HEK293 (cell line): ENCODE measurements around the gene SCYGR1.

Experiments used
- CTCF ChIA-PET: fragments of 350-600 bp; formaldehyde crosslinking; extraction: SDS; loops from one replicate; lab custom pipeline; 2021; ENCODE audit warnings: antibody characterized with exemption; lab: Yijun Ruan, JAX
- POLR2A ChIA-PET: fragments of 300-600 bp; formaldehyde crosslinking; extraction: SDS; loops from one replicate; lab custom pipeline; 2020; ENCODE audit warnings: antibody characterized with exemption, inconsistent platforms; lab: Yijun Ruan, JAX
- H3K27ac ChIP-seq: fragments of 200-500 bp; sonication (Bioruptor generic); 2 replicates; pipeline ENCODE4 v1.5.1; 2014; ENCODE audit warnings: low read depth, low read length, control low read depth, inconsistent platforms; ENCODE audit errors: extremely low read depth
- H3K36me3 ChIP-seq, 2 experiments: fragments of 200-500 bp in 1 of 2; sonication (Bioruptor generic) in 1 of 2; 1 replicate in 1 of 2; 2 replicates in 1 of 2; pipeline ENCODE4 v1.5.1; 2014 to 2017; ENCODE audit warnings: inconsistent platforms in 2 of 2, low read length in 2 of 2; ENCODE audit not compliant: control insufficient read depth in 2 of 2, insufficient read depth in 1 of 2
- H3K4me1 ChIP-seq: fragments of 200-500 bp; sonication (Bioruptor generic); 2 replicates; pipeline ENCODE4 v1.5.1; 2014; ENCODE audit warnings: mild to moderate bottlenecking, low read length, inconsistent platforms; ENCODE audit not compliant: control insufficient read depth, insufficient read depth
- H3K4me3 ChIP-seq: 2 replicates; pipeline ENCODE4 v1.5.1; 2011; ENCODE audit warnings: low read depth, mild to moderate bottlenecking, control low read depth, low read length, moderate library complexity
- H3K9me3 ChIP-seq: fragments of 200-500 bp; sonication (Bioruptor generic); 2 replicates; pipeline ENCODE4 v1.5.1; 2014; ENCODE audit warnings: low read depth, low read length, inconsistent platforms; ENCODE audit not compliant: control insufficient read depth, insufficient read depth
- HIC1 ChIP-seq: fragments of 450-650 bp; formaldehyde crosslinking; IDR thresholded peaks from 2 replicates; pipeline ENCODE4 v1.5.1; 2016; ENCODE audit warnings: missing biosample characterization, missing genetic modification characterization
- KLF8 ChIP-seq: fragments of 450-650 bp; formaldehyde crosslinking; IDR thresholded peaks from 2 replicates; pipeline ENCODE4 v1.5.1; 2016; ENCODE audit warnings: missing biosample characterization, missing genetic modification characterization
- ZBTB8A ChIP-seq: fragments of 450-650 bp; formaldehyde crosslinking; IDR thresholded peaks from 2 replicates; pipeline ENCODE4 v1.5.1; 2016; ENCODE audit warnings: missing biosample characterization, missing genetic modification characterization
- ZFP41 ChIP-seq: fragments of 450-650 bp; formaldehyde crosslinking; IDR thresholded peaks from 2 replicates; pipeline ENCODE4 v1.5.1; 2016; ENCODE audit warnings: missing biosample characterization, missing genetic modification characterization, borderline replicate concordance
- ZNF132 ChIP-seq: fragments of 450-650 bp; formaldehyde crosslinking; IDR thresholded peaks from 2 replicates; pipeline ENCODE4 v1.5.1; 2017; ENCODE audit warnings: missing biosample characterization, missing genetic modification characterization, borderline replicate concordance
- ZNF175 ChIP-seq: fragments of 450-650 bp; formaldehyde crosslinking; IDR thresholded peaks from 2 replicates; pipeline ENCODE4 v1.5.1; 2016; ENCODE audit warnings: missing biosample characterization, missing genetic modification characterization
- ZNF202 ChIP-seq: fragments of 450-650 bp; formaldehyde crosslinking; IDR thresholded peaks from 2 replicates; pipeline ENCODE4 v1.5.1; 2016; ENCODE audit warnings: missing biosample characterization, missing genetic modification characterization, borderline replicate concordance
- ZNF26 ChIP-seq: fragments of 450-650 bp; formaldehyde crosslinking; IDR thresholded peaks from 2 replicates; pipeline ENCODE4 v1.5.1; 2016; ENCODE audit warnings: missing biosample characterization, missing genetic modification characterization
- ZNF280D ChIP-seq: fragments of 450-650 bp; formaldehyde crosslinking; IDR thresholded peaks from 2 replicates; pipeline ENCODE4 v1.5.1; 2016; ENCODE audit warnings: missing biosample characterization, missing genetic modification characterization
- ZNF350 ChIP-seq: fragments of 450-650 bp; formaldehyde crosslinking; IDR thresholded peaks from 2 replicates; pipeline ENCODE4 v1.5.0; 2017; ENCODE audit warnings: missing biosample characterization, mild to moderate bottlenecking, missing genetic modification characterization
- ZNF354C ChIP-seq: fragments of 450-650 bp; formaldehyde crosslinking; IDR thresholded peaks from 2 replicates; pipeline ENCODE4 v1.5.1; 2016; ENCODE audit warnings: missing biosample characterization, missing genetic modification characterization, low read depth, borderline replicate concordance
- ZNF416 ChIP-seq: fragments of 450-650 bp; formaldehyde crosslinking; IDR thresholded peaks from 2 replicates; pipeline ENCODE4 v1.5.1; 2016; ENCODE audit warnings: missing biosample characterization, missing genetic modification characterization
- ZNF473 ChIP-seq: fragments of 450-650 bp; formaldehyde crosslinking; IDR thresholded peaks from 2 replicates; pipeline ENCODE4 v1.5.1; 2017; ENCODE audit warnings: missing biosample characterization, missing genetic modification characterization
- ZNF639 ChIP-seq: fragments of 450-650 bp; formaldehyde crosslinking; IDR thresholded peaks from 2 replicates; pipeline ENCODE4 v1.5.1; 2016; ENCODE audit warnings: missing biosample characterization, missing genetic modification characterization
- ZSCAN16 ChIP-seq: fragments of 450-650 bp; formaldehyde crosslinking; IDR thresholded peaks from 2 replicates; pipeline ENCODE4 v1.5.1; 2016; ENCODE audit warnings: missing biosample characterization, missing genetic modification characterization

The SCYGR1 gene

GRCh38 chr2:227411990-227412350, 24.2 kb upstream of the SCYGR1 start (continued):
- TF ChIP-seq ZNF280D (tag by site-specific recombination) = no peak

- ChIA-PET POLR2A (no interaction called here), CTCF (interaction anchor here (0.7 to 1.1 kb wide), 3 partner anchors 156 to 355 kb away, joined by 3 to 5 read pairs (median 3); no protein-coding TSS in a partner anchor)
- TF ChIP-seq ZNF26 (no peak), ZNF132 (tag by site-specific recombination) (no peak)
- Histone ChIP-seq H3K4me1 (no peaks in the 10 kb centered on the region), H3K4me3 (no peak overlapping the region), H3K27ac (no peak overlapping the region), H3K36me3 (no peaks in the 10 kb centered on the region), H3K9me3 (no peaks in the 10 kb centered on the region)
Measured at GRCh38 chr2:227411320-227411989, 23.7 kb upstream of the SCYGR1 start.

- no peak overlapping the region for H3K27ac ChIP-seq
- no peaks in the 10 kb centered on the region for H3K9me3 ChIP-seq
- no peak overlapping the region for H3K4me3 ChIP-seq
- no peaks in the 10 kb centered on the region for H3K36me3 ChIP-seq
- H3K4me1 ChIP-seq = no peaks in the 10 kb centered on the region
- ChIA-PET POLR2A (no interaction called here), CTCF (interaction anchor here (0.6 to 1.1 kb wide), 4 partner anchors 61 to 423 kb away, joined by 3 to 5 read pairs (median 4); partner anchors contain the start of gene AGFG1)
- TF ChIP-seq ZNF416 (tag by site-specific recombination) (no peak), ZNF473 (tag by site-specific recombination) (no peak), ZNF639 (tag by site-specific recombination) (no peak), ZNF202 (tag by site-specific recombination) (no peak), ZBTB8A (no peak), HIC1 (tag by site-specific recombination) (no peak), ZSCAN16 (tag by site-specific recombination) (no peak), ZFP41 (tag by site-specific recombination) (no peak), ZNF354C (no peak), ZNF175 (tag by site-specific recombination) (no peak), KLF8 (tag by site-specific recombination) (no peak), ZNF350 (tag by site-specific recombination) (no peak)
Measured at GRCh38 chr2:227410191-227410590, 22.4 kb upstream of the SCYGR1 start.
